RWPE2 (cell line): ENCODE measurements around the gene ALK.

Experiments used
- ATAC-seq: fragments of 200-7000 bp; cut with Tn5 transposase; 3 replicates; pipeline ENCODE4 v1.9.1; 2021; ENCODE audit warnings: low read depth
- DNase-seq: peaks from one replicate; pipeline ENCODE4 v3.0.0-alpha.2; 2020; ENCODE audit warnings: low spot score
- H3K27ac ChIP-seq: fragments of 450-650 bp; 2 replicates; pipeline ENCODE4 v1.5.1; 2017; ENCODE audit warnings: mild to moderate bottlenecking; ENCODE audit not compliant: poor library complexity, severe bottlenecking
- H3K27me3 ChIP-seq: fragments of 250-450 bp; sonication (Bioruptor Pico); 2 replicates; pipeline ENCODE4 v1.5.1; 2021; ENCODE audit warnings: mild to moderate bottlenecking, moderate library complexity; ENCODE audit not compliant: insufficient read depth, poor library complexity, severe bottlenecking
- H3K36me3 ChIP-seq: fragments of 250-450 bp; sonication (Bioruptor Pico); 2 replicates; pipeline ENCODE4 v1.5.1; 2020; ENCODE audit warnings: low read depth, mild to moderate bottlenecking, moderate library complexity
- H3K4me1 ChIP-seq: fragments of 250-450 bp; sonication (Bioruptor Pico); 2 replicates; pipeline ENCODE4 v1.5.1; 2021; ENCODE audit warnings: mild to moderate bottlenecking, moderate library complexity; ENCODE audit not compliant: insufficient read depth, poor library complexity, severe bottlenecking
- H3K4me3 ChIP-seq: fragments of 250-450 bp; sonication (Bioruptor Pico); 2 replicates; pipeline ENCODE4 v1.5.1; 2021; ENCODE audit warnings: mild to moderate bottlenecking, moderate library complexity; ENCODE audit not compliant: severe bottlenecking
- H3K9me3 ChIP-seq: fragments of 250-450 bp; sonication (Bioruptor Pico); 2 replicates; pipeline ENCODE4 v1.5.1; 2021; ENCODE audit warnings: mild to moderate bottlenecking, moderate library complexity; ENCODE audit not compliant: severe bottlenecking
- TF ChIP-seq, protein P1 (sequence below): fragments of 450-650 bp; IDR thresholded peaks from one replicate; pipeline ENCODE4 v1.5.1; 2017; ENCODE audit warnings: mild to moderate bottlenecking, moderate library complexity; ENCODE audit not compliant: poor library complexity, severe bottlenecking

Gene ALK

DNA sequence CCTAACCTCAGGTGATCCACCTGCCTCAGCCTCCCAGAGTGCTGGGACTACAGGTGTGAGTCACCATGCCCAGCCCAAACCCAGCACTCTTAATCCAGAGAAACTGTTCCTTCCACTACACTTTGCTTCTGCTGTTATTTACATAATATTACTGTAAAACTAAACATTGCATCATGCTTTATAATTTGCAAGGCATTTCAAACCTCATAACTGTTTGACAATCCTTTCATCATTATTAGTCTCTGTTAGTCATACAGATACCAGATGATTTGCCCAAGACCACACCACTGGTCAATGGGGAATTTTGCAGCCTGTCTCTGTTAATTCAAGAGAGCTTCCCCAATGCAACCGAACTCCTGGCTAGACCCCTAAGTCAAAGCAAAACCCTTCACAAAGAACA lies 338.3 kb downstream of the ALK start:
- Histone ChIP-seq H3K4me1 (no peaks in the 10 kb centered on the region), H3K36me3 (no peaks in the 10 kb centered on the region), H3K9me3 (no peaks in the 10 kb centered on the region), H3K27me3 (no peaks in the 10 kb centered on the region), H3K27ac (no peak overlapping the region), H3K4me3 (no peak overlapping the region)
- peak; percentile 92 for ATAC-seq
- DNase-seq: no peak
- TF ChIP-seq, protein P1, sequence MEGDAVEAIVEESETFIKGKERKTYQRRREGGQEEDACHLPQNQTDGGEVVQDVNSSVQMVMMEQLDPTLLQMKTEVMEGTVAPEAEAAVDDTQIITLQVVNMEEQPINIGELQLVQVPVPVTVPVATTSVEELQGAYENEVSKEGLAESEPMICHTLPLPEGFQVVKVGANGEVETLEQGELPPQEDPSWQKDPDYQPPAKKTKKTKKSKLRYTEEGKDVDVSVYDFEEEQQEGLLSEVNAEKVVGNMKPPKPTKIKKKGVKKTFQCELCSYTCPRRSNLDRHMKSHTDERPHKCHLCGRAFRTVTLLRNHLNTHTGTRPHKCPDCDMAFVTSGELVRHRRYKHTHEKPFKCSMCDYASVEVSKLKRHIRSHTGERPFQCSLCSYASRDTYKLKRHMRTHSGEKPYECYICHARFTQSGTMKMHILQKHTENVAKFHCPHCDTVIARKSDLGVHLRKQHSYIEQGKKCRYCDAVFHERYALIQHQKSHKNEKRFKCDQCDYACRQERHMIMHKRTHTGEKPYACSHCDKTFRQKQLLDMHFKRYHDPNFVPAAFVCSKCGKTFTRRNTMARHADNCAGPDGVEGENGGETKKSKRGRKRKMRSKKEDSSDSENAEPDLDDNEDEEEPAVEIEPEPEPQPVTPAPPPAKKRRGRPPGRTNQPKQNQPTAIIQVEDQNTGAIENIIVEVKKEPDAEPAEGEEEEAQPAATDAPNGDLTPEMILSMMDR: no peak

DNA sequence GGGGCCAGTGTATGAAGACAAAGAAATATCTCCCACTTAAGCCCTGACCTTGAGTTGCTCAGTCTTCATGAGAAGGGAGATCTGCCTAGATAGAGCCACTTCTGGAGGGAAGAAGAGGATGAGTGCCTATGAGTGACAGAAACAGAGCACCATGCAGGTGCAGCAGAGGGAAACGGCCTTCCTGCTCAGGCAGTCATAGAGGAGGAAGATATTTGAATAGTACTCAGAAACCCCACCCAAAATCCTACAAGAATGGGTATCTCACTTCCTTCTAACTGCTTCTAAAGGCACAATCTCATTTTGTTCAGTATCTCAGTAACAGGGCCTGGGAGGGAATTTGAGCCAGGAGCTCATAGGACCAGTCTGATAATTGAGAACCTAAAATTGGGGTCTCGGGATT lies 339.3 kb downstream of the ALK start:
- Histone ChIP-seq H3K27ac (no peak overlapping the region), H3K9me3 (no peaks in the 10 kb centered on the region), H3K4me1 (no peaks in the 10 kb centered on the region), H3K4me3 (no peak overlapping the region), H3K36me3 (no peaks in the 10 kb centered on the region), H3K27me3 (no peaks in the 10 kb centered on the region)
- ATAC-seq (no peak), DNase-seq (no peak)
- TF ChIP-seq, protein P1: no peak

DNA sequence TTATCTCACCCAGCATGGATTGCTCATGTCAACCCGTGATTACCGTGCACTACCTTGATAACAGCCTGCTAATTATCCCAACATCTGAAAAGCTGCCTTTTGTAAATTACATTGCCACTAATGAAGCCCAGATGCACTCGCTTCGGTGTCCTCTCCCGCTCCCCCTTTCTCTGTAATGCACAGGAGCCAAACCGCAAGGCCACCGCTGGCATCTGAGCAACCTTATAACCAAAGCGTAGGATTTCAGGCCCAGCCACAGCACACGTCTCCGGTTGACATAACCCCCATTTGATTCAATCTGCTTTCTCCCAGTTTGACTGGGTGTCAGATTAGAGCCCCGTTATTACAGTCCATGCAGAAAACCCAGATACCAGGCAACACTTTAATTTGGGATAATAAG lies 341.2 kb downstream of the ALK start:
- no peaks in the 10 kb centered on the region for H3K36me3 ChIP-seq
- ATAC-seq: no peak
- no peak overlapping the region for H3K4me3 ChIP-seq
- TF ChIP-seq, protein P1: no peak
- DNase-seq: no peak
- H3K27me3 ChIP-seq: no peaks in the 10 kb centered on the region
- no peaks in the 10 kb centered on the region for H3K4me1 ChIP-seq
- no peaks in the 10 kb centered on the region for H3K9me3 ChIP-seq
- no peak overlapping the region for H3K27ac ChIP-seq

DNA sequence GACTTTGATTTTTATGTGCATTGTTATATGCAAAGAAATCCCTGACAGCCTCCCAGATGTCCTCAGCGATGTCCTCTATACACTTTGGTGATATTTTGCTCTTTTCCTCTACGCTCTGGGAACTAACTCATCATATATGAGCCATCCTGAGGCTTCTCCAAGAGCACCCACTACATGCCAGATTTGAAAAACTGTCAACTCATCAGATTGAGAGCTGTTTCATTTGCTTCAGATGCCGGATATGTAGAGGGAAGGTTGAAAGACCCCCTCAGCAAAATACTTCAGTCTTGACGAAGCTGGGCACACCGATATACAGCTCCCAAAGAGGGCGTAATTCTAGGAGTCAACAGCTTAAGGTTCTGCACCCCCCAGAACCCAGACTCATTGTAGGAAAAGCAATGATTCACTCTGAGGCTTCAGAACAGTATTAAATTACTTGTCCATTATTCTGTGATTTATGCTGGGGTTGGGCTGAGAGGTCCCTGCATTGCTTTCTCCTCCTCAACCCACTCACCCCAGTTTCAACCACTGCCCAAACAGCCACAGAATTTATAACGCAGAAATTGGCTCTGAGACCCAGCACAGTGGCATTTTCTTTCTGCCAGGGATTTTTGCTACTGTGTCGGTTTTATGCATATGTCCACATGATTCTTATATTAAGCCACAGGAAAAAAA lies 341.8 kb downstream of the ALK start:
- Histone ChIP-seq H3K36me3 (no peaks in the 10 kb centered on the region), H3K4me1 (no peaks in the 10 kb centered on the region), H3K27ac (no peak overlapping the region), H3K9me3 (no peaks in the 10 kb centered on the region), H3K4me3 (no peak overlapping the region), H3K27me3 (no peaks in the 10 kb centered on the region)
- TF ChIP-seq, protein P1: no peak
- no peak for ATAC-seq
- DNase-seq: no peak

DNA sequence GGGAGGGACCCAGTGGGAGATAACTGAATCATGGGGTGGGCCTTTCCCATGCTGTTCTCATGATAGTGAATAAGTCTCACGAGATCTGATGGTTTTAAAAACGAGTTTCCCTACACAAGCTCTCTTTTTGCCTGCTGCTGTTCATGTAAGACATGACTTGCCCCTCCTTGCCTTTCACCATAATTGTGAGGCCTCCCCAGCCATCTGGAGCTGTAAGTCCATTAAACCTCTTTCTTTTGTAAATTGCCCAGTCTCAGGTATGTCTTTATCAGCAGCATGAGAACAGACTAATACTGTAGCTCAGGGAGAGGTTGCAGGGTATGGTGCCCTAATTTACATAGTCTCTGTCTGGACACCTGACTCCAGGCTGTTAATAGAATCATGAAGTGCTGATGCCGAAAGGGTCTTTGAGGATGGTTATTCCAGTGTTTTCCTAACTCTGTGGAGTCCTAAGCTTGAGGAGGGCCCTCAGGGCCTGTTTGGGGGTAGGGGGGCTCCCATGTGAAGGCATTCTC lies 343.2 kb downstream of the ALK start:
- Histone ChIP-seq H3K9me3 (no peaks in the 10 kb centered on the region), H3K27me3 (no peaks in the 10 kb centered on the region), H3K4me1 (no peaks in the 10 kb centered on the region), H3K4me3 (no peak overlapping the region), H3K36me3 (no peaks in the 10 kb centered on the region), H3K27ac (no peak overlapping the region)
- TF ChIP-seq, protein P1: no peak
- DNase-seq (no peak), ATAC-seq (no peak)
